DND-41 (cell line): ENCODE data around the gene ITM2B.

Experiments
- EZH2 ChIP-seq: IDR thresholded peaks from 3 replicates; pipeline ENCODE4 v1.6.1; 2012; ENCODE audit warnings: borderline replicate concordance, low read depth, mild to moderate bottlenecking, moderate library complexity, low read length, inconsistent platforms; ENCODE audit not compliant: severe bottlenecking
- TF ChIP-seq, protein P1 (sequence below): IDR thresholded peaks from 2 replicates; pipeline ENCODE4 v1.5.1; 2012; ENCODE audit warnings: borderline replicate concordance, low read length, moderate library complexity, mild to moderate bottlenecking; ENCODE audit not compliant: poor library complexity, severe bottlenecking; ENCODE audit errors: extremely low read depth

DNA sequence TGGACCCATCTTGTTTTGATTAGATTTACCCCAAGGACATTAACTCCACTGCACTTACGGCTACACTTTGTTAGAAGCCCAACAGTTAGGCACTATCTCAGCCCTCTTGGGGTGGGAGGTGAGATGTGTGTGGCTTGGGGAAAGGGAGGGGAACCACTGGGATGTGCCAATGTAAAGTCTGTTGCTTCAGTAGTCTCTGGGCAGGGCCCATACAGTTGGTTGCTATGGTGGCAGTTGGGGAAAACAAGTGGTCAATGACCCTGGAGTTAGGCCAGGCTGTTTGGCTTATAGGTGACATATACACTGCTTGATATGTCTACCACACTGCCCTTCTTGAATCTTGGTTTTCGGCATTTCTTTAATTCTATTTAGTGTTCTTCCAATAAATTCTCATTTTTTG, 61.6 kb downstream of the ITM2B start:
- TF ChIP-seq, protein P1, sequence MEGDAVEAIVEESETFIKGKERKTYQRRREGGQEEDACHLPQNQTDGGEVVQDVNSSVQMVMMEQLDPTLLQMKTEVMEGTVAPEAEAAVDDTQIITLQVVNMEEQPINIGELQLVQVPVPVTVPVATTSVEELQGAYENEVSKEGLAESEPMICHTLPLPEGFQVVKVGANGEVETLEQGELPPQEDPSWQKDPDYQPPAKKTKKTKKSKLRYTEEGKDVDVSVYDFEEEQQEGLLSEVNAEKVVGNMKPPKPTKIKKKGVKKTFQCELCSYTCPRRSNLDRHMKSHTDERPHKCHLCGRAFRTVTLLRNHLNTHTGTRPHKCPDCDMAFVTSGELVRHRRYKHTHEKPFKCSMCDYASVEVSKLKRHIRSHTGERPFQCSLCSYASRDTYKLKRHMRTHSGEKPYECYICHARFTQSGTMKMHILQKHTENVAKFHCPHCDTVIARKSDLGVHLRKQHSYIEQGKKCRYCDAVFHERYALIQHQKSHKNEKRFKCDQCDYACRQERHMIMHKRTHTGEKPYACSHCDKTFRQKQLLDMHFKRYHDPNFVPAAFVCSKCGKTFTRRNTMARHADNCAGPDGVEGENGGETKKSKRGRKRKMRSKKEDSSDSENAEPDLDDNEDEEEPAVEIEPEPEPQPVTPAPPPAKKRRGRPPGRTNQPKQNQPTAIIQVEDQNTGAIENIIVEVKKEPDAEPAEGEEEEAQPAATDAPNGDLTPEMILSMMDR = no peak
- no peak for TF ChIP-seq EZH2
